HG03571 (cell line): ENCODE data around the gene INPP5E.
"Not testable (repeated sequence)": the region's sequence is repeated elsewhere in the genome, so short reads cannot be mapped to it uniquely, and the experiment has no call there.

ENCODE experiments used
- ATAC-seq: cut with Tn5 transposase; IDR thresholded peaks from one replicate; pipeline ENCODE4 v1.9.1; 2021; ENCODE audit not compliant: unreplicated experiment

INPP5E gene

GRCh38 chr9:136431782-136432350 lies 7.8 kb downstream of the INPP5E start:
- no peak for ATAC-seq

GRCh38 chr9:136430588-136431234 lies 8.9 kb downstream of the INPP5E start:
- no peak for ATAC-seq

- ATAC-seq: no peak
Measured at GRCh38 chr9:136429683-136430491, 9.8 kb downstream of the INPP5E start.

- no peak for ATAC-seq
Measured at GRCh38 chr9:136429075-136429628, 10.5 kb downstream of the INPP5E start.

GRCh38 chr9:136426787-136427186 lies 12.9 kb downstream of the INPP5E start:
- no peak for ATAC-seq

- ATAC-seq: not testable (repeated sequence)
Measured at GRCh38 chr9:136425367-136425766, 14.3 kb downstream of the INPP5E start.

GRCh38 chr9:136424750-136425362 lies 14.8 kb downstream of the INPP5E start:
- no peak for ATAC-seq

- ATAC-seq: no peak
Measured at GRCh38 chr9:136423432-136424146, 16.1 kb downstream of the INPP5E start.

GRCh38 chr9:136422876-136423275 lies 16.8 kb downstream of the INPP5E start:
- ATAC-seq: no peak

GRCh38 chr9:136421791-136422190 lies 17.9 kb downstream of the INPP5E start:
- no peak for ATAC-seq

GRCh38 chr9:136419092-136419420 lies 20.6 kb downstream of the INPP5E start:
- no peak for ATAC-seq

GRCh38 chr9:136418182-136419091 lies 21.2 kb downstream of the INPP5E start:
- no peak for ATAC-seq

GRCh38 chr9:136416914-136417313 lies 22.7 kb downstream of the INPP5E start:
- ATAC-seq: no peak

- ATAC-seq: no peak
Measured at GRCh38 chr9:136416427-136416826, 23.2 kb downstream of the INPP5E start.

- ATAC-seq: no peak
Measured at GRCh38 chr9:136412962-136413361, 26.7 kb downstream of the INPP5E start.

GRCh38 chr9:136411378-136411777 lies 28.3 kb downstream of the INPP5E start:
- ATAC-seq: no peak

- ATAC-seq: peak; percentile 81
Measured at GRCh38 chr9:136410500-136411287, 29.0 kb downstream of the INPP5E start, which contains the start of the genes ENTR1 and PMPCA. Gene ENTR1 (minus strand): TSS chr9:136410614. CDS start chr9:136410397, 217 bp downstream. Gene PMPCA (plus strand): TSS chr9:136410658. CDS start chr9:136410669, 11 bp downstream.

- ATAC-seq: peak; percentile 17
Measured at GRCh38 chr9:136409557-136410455, 29.8 kb downstream of the INPP5E start.
